Endothelial cell (in vitro differentiated cells): ENCODE data around the gene TANGO2. TPM values are rescaled to one million over a fixed set of nuclear protein-coding genes. Genes with fewer than 3 reads are reported as not detected.
A peak's percentile ranks its signal among the peaks of the same experiment; 100 is the strongest.

Experiments used
- DNase-seq: peaks from one replicate; pipeline ENCODE4 v3.0.0; 2021; ENCODE audit warnings: low spot score
- H3K27ac Mint-ChIP-seq: one replicate; pipeline ENCODE4 v1.8.0; 2021; ENCODE audit warnings: mixed read lengths, inconsistent platforms; ENCODE audit not compliant: unreplicated experiment
- H3K27me3 Mint-ChIP-seq: one replicate; pipeline ENCODE4 v1.8.0; 2021; ENCODE audit warnings: mild to moderate bottlenecking, moderate library complexity, mixed read lengths, inconsistent platforms; ENCODE audit not compliant: unreplicated experiment
- H3K36me3 Mint-ChIP-seq: one replicate; pipeline ENCODE4 v1.8.0; 2021; ENCODE audit warnings: mild to moderate bottlenecking, low read depth, mixed read lengths, inconsistent platforms; ENCODE audit not compliant: unreplicated experiment
- H3K4me1 Mint-ChIP-seq: one replicate; pipeline ENCODE4 v1.8.0; 2021; ENCODE audit warnings: mild to moderate bottlenecking, mixed read lengths, inconsistent platforms; ENCODE audit not compliant: unreplicated experiment
- H3K4me3 Mint-ChIP-seq: one replicate; pipeline ENCODE4 v1.8.0; 2021; ENCODE audit warnings: mild to moderate bottlenecking, mixed read lengths, inconsistent platforms; ENCODE audit not compliant: unreplicated experiment
- H3K9me3 Mint-ChIP-seq: one replicate; pipeline ENCODE4 v1.8.0; 2021; ENCODE audit warnings: mixed read lengths, inconsistent platforms; ENCODE audit not compliant: unreplicated experiment
- total RNA-seq: library from RNA; stranded (reverse); fragmentation: NEBNext Ultra II Directional; extraction: Animal tissue kit (Norgen Biotek cat#: 25700); gene quantifications from one replicate; pipeline ENCODE4 v1.2.1, GENCODE V29; 2021; ENCODE audit not compliant: unreplicated experiment
- TF ChIP-seq, protein P1 (sequence below): fragments of 200-600 bp; sonication (generic); IDR thresholded peaks from one replicate; pipeline ENCODE4 v1.5.0; 2021; ENCODE audit warnings: antibody characterized with exemption; ENCODE audit not compliant: unreplicated experiment

The TANGO2 gene
- total RNA-seq, 1 donor from 2014 or later, result 15.3 TPM

GRCh38 chr22:20057596-20058268 lies 36.8 kb downstream of the TANGO2 start:
- peaks cover 2% of the 10 kb centered on the region for H3K27me3 Mint-ChIP-seq
- no peaks in the 10 kb centered on the region for H3K4me1 Mint-ChIP-seq
- no peak for DNase-seq

GRCh38 chr22:20058989-20059770 lies 38.3 kb downstream of the TANGO2 start:
- H3K4me3 Mint-ChIP-seq, result no peak overlapping the region
- no peaks in the 10 kb centered on the region for H3K4me1 Mint-ChIP-seq
- peaks cover 5% of the 10 kb centered on the region for H3K36me3 Mint-ChIP-seq
- no peaks in the 10 kb centered on the region for H3K9me3 Mint-ChIP-seq
- no peak for DNase-seq
- peaks cover 5% of the 10 kb centered on the region for H3K27me3 Mint-ChIP-seq
- no peak overlapping the region for H3K27ac Mint-ChIP-seq
- TF ChIP-seq, protein P1, sequence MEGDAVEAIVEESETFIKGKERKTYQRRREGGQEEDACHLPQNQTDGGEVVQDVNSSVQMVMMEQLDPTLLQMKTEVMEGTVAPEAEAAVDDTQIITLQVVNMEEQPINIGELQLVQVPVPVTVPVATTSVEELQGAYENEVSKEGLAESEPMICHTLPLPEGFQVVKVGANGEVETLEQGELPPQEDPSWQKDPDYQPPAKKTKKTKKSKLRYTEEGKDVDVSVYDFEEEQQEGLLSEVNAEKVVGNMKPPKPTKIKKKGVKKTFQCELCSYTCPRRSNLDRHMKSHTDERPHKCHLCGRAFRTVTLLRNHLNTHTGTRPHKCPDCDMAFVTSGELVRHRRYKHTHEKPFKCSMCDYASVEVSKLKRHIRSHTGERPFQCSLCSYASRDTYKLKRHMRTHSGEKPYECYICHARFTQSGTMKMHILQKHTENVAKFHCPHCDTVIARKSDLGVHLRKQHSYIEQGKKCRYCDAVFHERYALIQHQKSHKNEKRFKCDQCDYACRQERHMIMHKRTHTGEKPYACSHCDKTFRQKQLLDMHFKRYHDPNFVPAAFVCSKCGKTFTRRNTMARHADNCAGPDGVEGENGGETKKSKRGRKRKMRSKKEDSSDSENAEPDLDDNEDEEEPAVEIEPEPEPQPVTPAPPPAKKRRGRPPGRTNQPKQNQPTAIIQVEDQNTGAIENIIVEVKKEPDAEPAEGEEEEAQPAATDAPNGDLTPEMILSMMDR, result no peak

More at GRCh38 chr22:20057596-20058268, 36.8 kb downstream of the TANGO2 start:
- TF ChIP-seq, protein P1, result no peak
- H3K9me3 Mint-ChIP-seq, result no peaks in the 10 kb centered on the region
- no peak overlapping the region for H3K27ac Mint-ChIP-seq
- peaks cover 6% of the 10 kb centered on the region for H3K36me3 Mint-ChIP-seq
- H3K4me3 Mint-ChIP-seq, result no peak overlapping the region

DNA sequence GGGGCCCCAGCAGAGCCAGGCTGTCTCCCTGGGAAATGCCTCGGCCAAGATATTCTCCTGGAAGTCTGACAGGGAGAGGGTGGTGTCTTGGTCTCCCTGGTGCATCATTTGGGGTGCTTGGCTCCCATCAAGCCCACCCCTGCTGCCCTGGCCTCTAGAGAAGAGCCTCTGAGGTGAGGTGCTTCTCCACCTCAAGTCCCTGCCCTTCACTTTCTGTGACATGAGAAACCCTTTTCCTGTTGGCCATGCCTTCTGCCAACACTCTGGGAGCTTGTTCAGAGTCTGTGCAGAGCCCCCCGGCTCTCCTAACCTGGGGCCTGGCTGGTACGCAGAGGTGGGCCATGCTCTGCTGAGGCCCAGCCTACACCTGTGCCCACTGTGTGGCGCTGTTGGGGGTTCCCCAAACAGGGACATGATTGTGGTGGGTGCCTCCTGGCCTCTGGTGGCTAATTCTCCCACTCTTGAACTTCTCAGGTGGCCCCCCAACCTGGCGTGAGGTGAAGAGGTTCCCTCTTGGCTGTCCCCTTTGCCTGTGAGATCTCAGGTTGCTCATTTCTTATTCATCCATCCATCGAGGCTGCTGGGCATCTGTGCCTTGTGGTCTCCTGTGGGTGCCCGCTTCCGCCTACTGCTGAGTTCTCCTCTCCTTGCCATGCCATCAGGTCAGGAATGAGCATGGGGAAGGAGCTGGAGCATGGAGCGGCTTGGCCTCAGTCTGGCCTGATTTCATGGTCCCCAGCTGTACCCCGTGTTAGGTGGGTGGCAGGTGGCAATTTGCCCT lies 40.0 kb downstream of the TANGO2 start:
- TF ChIP-seq, protein P1, result no peak
- no peak overlapping the region for H3K4me3 Mint-ChIP-seq
- H3K36me3 Mint-ChIP-seq, result peaks cover 5% of the 10 kb centered on the region
- H3K27ac Mint-ChIP-seq, result peak overlapping the region; percentile 48
- no peak for DNase-seq
- no peaks in the 10 kb centered on the region for H3K9me3 Mint-ChIP-seq
- peaks cover 5% of the 10 kb centered on the region for H3K27me3 Mint-ChIP-seq
- H3K4me1 Mint-ChIP-seq, result no peaks in the 10 kb centered on the region

- Mint-ChIP-seq H3K27ac (no peak overlapping the region), H3K4me1 (no peaks in the 10 kb centered on the region), H3K4me3 (no peak overlapping the region), H3K27me3 (peaks cover 5% of the 10 kb centered on the region), H3K9me3 (no peaks in the 10 kb centered on the region), H3K36me3 (peaks cover 5% of the 10 kb centered on the region)
- TF ChIP-seq, protein P1, result no peak
- DNase-seq, result no peak
These were observed 40.6 kb downstream of the TANGO2 start for GRCh38 chr22:20061481-20061861.
